HepG2 (cell line): ENCODE results near the gene LYRM7. TPM values are rescaled to one million over a fixed set of nuclear protein-coding genes. Genes with fewer than 3 reads are reported as not detected.

Experiments
- CREM ChIP-seq, 2 experiments: sonication (generic) in 1 of 2; formaldehyde crosslinking in 1 of 2; IDR thresholded peaks; 2 replicates each; pipeline versions ENCODE4 v1.4.0 to v1.6.1; 2016 to 2020; ENCODE audit warnings: antibody characterized with exemption in 1 of 2, mild to moderate bottlenecking in 1 of 2, missing genetic modification reagents in 1 of 2
- GABPB1 ChIP-seq: IDR thresholded peaks from 2 replicates; pipeline ENCODE4 v1.6.1; 2016; ENCODE audit warnings: mild to moderate bottlenecking, missing genetic modification reagents, moderate library complexity, missing compliant biosample characterization
- MTA1 ChIP-seq: sonication (generic); formaldehyde crosslinking; IDR thresholded peaks from 2 replicates; pipeline ENCODE4 v1.4.0; 2020; ENCODE audit warnings: missing genetic modification reagents, mild to moderate bottlenecking, borderline replicate concordance
- NCOR1 ChIP-seq: fragments of 200-600 bp; sonication (generic); IDR thresholded peaks from 2 replicates; pipeline ENCODE4 v1.7.0; 2017; ENCODE audit warnings: antibody characterized with exemption, low read length, borderline replicate concordance
- TARDBP ChIP-seq: sonication (generic); formaldehyde crosslinking; IDR thresholded peaks from 2 replicates; pipeline ENCODE4 v1.8.0; 2022; ENCODE audit warnings: mild to moderate bottlenecking, missing genetic modification reagents
- ZFP82 ChIP-seq: sonication (generic); formaldehyde crosslinking; IDR thresholded peaks from 2 replicates; pipeline ENCODE4 v1.5.1; 2020; ENCODE audit warnings: mild to moderate bottlenecking, missing genetic modification reagents, borderline replicate concordance
- ZNF230 ChIP-seq: sonication (generic); formaldehyde crosslinking; IDR thresholded peaks from 2 replicates; pipeline ENCODE4 v1.4.0; 2020; ENCODE audit warnings: mild to moderate bottlenecking, missing genetic modification reagents
- ZNF709 ChIP-seq: sonication (generic); formaldehyde crosslinking; IDR thresholded peaks from 2 replicates; pipeline ENCODE4 v1.5.0; 2020; ENCODE audit warnings: mild to moderate bottlenecking, missing genetic modification reagents
- ZNF724P ChIP-seq: sonication (generic); formaldehyde crosslinking; IDR thresholded peaks from 2 replicates; pipeline ENCODE4 v1.8.0; 2022; ENCODE audit warnings: missing genetic modification reagents, borderline replicate concordance
- polyA plus RNA-seq, 8 experiments: library from polyadenylated mRNA; depleted of rRNA in 3 of 8; stranded (reverse) in 7 of 8; unstranded in 1 of 8; fragments of >200 nt; fragmentation: Illumina TruSeq in 4 of 8; extraction: Trizol in 4 of 8; gene quantifications; 2 replicates each; pipeline versions ENCODE4 v1.2.1 to v1.2.3, GENCODE V29; 2011 to 2016; ENCODE audit warnings: low read depth in 4 of 8, missing spikeins in 1 of 8, mixed read lengths in 1 of 8; ENCODE audit not compliant: insufficient read depth in 1 of 8
- total RNA-seq, 5 experiments: library from RNA; depleted of rRNA; stranded (reverse); fragments of >200 nt; fragmentation: Illumina TruSeq; extraction: Trizol; gene quantifications; 2 replicates each; pipeline ENCODE4 v1.2.3, GENCODE V29; 2016; ENCODE audit warnings: low read depth in 1 of 5
- TF ChIP-seq, protein P1 (sequence below): sonication (generic); formaldehyde crosslinking; IDR thresholded peaks from 2 replicates; pipeline ENCODE4 v1.4.0; 2020; ENCODE audit warnings: missing genetic modification reagents
- TF ChIP-seq, protein P2 (sequence below): IDR thresholded peaks from 2 replicates; pipeline ENCODE4 v1.6.1; 2016; ENCODE audit warnings: missing genetic modification reagents, missing compliant biosample characterization
- TF ChIP-seq, protein P3 (sequence below): sonication (generic); formaldehyde crosslinking; IDR thresholded peaks from 2 replicates; pipeline ENCODE4 v1.8.1; 2023; ENCODE audit warnings: mild to moderate bottlenecking, missing genetic modification reagents, borderline replicate concordance
- TF ChIP-seq, protein P4 (sequence below): IDR thresholded peaks from 2 replicates; pipeline ENCODE4 v1.6.1; 2012; ENCODE audit warnings: inconsistent platforms
- TF ChIP-seq, protein P5 (sequence below): sonication (generic); formaldehyde crosslinking; IDR thresholded peaks from 2 replicates; pipeline ENCODE4 v1.8.0; 2022; ENCODE audit warnings: missing genetic modification reagents, mild to moderate bottlenecking, moderate library complexity, borderline replicate concordance
- TF ChIP-seq, protein P6 (sequence below): sonication (generic); formaldehyde crosslinking; conservative IDR thresholded peaks from 2 replicates; pipeline ENCODE4 v1.4.0; 2020; ENCODE audit warnings: missing genetic modification reagents
- TF ChIP-seq, protein P7 (sequence below): sonication (generic); formaldehyde crosslinking; conservative IDR thresholded peaks from 2 replicates; pipeline ENCODE4 v1.8.0; 2022; ENCODE audit warnings: missing genetic modification reagents

The LYRM7 gene
- total and polyA plus RNA-seq, 2 of the 13 experiments (the other 11 are each of a cell fraction or from before 2014, with no cell fraction given): 3.0 to 5.5 TPM

DNA sequence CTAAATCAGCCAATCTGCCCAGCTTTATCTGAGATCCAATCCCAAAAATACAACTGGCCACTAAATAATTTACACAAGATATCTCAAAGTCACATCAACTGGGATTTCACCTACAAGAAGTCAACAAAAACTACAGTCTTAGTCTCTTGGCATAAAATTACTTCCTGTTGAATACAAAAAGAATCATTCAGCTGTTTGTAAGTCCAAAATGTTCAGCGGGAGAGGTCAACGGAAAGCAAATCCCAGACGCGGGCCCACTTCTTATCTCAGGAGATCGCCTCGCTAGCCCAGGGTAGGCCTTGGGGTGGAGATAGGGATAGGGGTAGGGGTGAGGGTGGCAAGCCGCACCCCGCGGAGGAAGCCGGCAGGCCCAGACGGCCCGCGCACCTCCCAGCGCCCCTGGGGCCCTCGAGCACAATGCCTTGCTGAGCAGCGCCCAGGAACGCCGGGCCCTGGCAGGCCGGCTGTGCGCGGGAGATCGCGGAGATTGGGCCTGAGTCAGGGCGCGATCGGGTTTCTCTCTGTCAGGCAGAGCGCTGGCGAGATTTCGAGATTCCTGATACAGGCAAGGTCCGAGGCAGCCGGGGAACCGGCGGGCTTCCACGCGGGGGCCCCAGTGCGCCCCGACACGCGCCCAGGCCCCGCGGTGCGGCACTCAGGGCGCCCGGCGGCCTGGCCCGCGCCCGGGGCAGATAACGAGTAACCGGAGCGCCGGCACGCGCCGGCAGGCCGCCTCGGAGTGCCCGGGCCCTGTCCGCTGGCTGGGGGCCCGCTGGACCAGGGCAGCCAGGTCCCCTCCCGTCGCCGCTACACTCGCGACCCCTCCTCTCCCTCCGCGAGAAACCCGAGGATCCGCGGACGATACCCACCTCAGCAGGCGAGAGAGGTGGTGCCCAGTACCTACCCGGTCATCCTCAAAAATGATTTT lies 6.3 kb upstream of the LYRM7 start (continued):
- TF ChIP-seq, protein P1, sequence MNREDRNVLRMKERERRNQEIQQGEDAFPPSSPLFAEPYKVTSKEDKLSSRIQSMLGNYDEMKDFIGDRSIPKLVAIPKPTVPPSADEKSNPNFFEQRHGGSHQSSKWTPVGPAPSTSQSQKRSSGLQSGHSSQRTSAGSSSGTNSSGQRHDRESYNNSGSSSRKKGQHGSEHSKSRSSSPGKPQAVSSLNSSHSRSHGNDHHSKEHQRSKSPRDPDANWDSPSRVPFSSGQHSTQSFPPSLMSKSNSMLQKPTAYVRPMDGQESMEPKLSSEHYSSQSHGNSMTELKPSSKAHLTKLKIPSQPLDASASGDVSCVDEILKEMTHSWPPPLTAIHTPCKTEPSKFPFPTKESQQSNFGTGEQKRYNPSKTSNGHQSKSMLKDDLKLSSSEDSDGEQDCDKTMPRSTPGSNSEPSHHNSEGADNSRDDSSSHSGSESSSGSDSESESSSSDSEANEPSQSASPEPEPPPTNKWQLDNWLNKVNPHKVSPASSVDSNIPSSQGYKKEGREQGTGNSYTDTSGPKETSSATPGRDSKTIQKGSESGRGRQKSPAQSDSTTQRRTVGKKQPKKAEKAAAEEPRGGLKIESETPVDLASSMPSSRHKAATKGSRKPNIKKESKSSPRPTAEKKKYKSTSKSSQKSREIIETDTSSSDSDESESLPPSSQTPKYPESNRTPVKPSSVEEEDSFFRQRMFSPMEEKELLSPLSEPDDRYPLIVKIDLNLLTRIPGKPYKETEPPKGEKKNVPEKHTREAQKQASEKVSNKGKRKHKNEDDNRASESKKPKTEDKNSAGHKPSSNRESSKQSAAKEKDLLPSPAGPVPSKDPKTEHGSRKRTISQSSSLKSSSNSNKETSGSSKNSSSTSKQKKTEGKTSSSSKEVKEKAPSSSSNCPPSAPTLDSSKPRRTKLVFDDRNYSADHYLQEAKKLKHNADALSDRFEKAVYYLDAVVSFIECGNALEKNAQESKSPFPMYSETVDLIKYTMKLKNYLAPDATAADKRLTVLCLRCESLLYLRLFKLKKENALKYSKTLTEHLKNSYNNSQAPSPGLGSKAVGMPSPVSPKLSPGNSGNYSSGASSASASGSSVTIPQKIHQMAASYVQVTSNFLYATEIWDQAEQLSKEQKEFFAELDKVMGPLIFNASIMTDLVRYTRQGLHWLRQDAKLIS (CRISPR knock-in tag): 0 out of 2 replicates have a peak, but pooled peaks have one; percentile 19
- no peak for TF ChIP-seq ZNF724P (CRISPR knock-in tag)
- TF ChIP-seq ZNF230 (CRISPR knock-in tag): 0 out of 2 replicates have a peak, but pooled peaks have one; percentile 60
- 0 out of 2 replicates have a peak, but pooled peaks have one; percentile 33 for TF ChIP-seq ZFP82 (CRISPR knock-in tag)
- TF ChIP-seq, protein P2, sequence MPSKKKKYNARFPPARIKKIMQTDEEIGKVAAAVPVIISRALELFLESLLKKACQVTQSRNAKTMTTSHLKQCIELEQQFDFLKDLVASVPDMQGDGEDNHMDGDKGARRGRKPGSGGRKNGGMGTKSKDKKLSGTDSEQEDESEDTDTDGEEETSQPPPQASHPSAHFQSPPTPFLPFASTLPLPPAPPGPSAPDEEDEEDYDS: no peak
- TF ChIP-seq, protein P3, sequence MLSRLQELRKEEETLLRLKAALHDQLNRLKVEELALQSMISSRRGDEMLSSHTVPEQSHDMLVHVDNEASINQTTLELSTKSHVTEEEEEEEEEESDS: no peak
- TF ChIP-seq, protein P4, sequence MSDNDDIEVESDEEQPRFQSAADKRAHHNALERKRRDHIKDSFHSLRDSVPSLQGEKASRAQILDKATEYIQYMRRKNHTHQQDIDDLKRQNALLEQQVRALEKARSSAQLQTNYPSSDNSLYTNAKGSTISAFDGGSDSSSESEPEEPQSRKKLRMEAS: no peak; the same call in 1 of the 2 replicates
- TF ChIP-seq NCOR1: no peak
- TF ChIP-seq CREM (IDR thresholded peaks at IDR 0.05): no peak
- no peak for TF ChIP-seq CREM (CRISPR knock-in tag; IDR thresholded peaks at IDR 0.05)
- TF ChIP-seq, protein P5, sequence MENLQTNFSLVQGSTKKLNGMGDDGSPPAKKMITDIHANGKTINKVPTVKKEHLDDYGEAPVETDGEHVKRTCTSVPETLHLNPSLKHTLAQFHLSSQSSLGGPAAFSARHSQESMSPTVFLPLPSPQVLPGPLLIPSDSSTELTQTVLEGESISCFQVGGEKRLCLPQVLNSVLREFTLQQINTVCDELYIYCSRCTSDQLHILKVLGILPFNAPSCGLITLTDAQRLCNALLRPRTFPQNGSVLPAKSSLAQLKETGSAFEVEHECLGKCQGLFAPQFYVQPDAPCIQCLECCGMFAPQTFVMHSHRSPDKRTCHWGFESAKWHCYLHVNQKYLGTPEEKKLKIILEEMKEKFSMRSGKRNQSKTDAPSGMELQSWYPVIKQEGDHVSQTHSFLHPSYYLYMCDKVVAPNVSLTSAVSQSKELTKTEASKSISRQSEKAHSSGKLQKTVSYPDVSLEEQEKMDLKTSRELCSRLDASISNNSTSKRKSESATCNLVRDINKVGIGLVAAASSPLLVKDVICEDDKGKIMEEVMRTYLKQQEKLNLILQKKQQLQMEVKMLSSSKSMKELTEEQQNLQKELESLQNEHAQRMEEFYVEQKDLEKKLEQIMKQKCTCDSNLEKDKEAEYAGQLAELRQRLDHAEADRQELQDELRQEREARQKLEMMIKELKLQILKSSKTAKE (CRISPR knock-in tag): no peak
- peak; percentile 60; the same call in 1 of the 2 replicates for TF ChIP-seq GABPB1 (CRISPR knock-in tag)
- no peak; the same call in 1 of the 2 replicates for TF ChIP-seq MTA1 (CRISPR knock-in tag)
- TF ChIP-seq ZNF709 (CRISPR knock-in tag): no peak
- TF ChIP-seq, protein P6, sequence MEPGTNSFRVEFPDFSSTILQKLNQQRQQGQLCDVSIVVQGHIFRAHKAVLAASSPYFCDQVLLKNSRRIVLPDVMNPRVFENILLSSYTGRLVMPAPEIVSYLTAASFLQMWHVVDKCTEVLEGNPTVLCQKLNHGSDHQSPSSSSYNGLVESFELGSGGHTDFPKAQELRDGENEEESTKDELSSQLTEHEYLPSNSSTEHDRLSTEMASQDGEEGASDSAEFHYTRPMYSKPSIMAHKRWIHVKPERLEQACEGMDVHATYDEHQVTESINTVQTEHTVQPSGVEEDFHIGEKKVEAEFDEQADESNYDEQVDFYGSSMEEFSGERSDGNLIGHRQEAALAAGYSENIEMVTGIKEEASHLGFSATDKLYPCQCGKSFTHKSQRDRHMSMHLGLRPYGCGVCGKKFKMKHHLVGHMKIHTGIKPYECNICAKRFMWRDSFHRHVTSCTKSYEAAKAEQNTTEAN (CRISPR knock-in tag): peak; percentile 54
- TF ChIP-seq TARDBP (CRISPR knock-in tag): no peak
- TF ChIP-seq, protein P7, sequence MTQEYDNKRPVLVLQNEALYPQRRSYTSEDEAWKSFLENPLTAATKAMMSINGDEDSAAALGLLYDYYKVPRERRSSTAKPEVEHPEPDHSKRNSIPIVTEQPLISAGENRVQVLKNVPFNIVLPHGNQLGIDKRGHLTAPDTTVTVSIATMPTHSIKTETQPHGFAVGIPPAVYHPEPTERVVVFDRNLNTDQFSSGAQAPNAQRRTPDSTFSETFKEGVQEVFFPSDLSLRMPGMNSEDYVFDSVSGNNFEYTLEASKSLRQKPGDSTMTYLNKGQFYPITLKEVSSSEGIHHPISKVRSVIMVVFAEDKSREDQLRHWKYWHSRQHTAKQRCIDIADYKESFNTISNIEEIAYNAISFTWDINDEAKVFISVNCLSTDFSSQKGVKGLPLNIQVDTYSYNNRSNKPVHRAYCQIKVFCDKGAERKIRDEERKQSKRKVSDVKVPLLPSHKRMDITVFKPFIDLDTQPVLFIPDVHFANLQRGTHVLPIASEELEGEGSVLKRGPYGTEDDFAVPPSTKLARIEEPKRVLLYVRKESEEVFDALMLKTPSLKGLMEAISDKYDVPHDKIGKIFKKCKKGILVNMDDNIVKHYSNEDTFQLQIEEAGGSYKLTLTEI: no peak
